Astrocyte (in vitro differentiated cells and primary cell): ENCODE data around the gene CRELD1.

Experiments
- CTCF ChIP-seq: IDR thresholded peaks from 2 replicates; pipeline ENCODE4 v1.5.1; 2011; ENCODE audit warnings: low read depth, mild to moderate bottlenecking, inconsistent platforms, low read length, moderate library complexity; ENCODE audit not compliant: insufficient read depth
- EZH2 ChIP-seq: IDR thresholded peaks from 2 replicates; pipeline ENCODE4 v1.6.1; 2012; ENCODE audit warnings: mild to moderate bottlenecking, low read length, inconsistent platforms; ENCODE audit not compliant: insufficient read depth

- no peak for TF ChIP-seq CTCF
- TF ChIP-seq EZH2 = peak; percentile 39
Measured at GRCh38 chr3:9915254-9916141, 18.1 kb upstream of the CRELD1 start.
